GM19238 (cell line): Measurements from ENCODE around the gene PDGFD.

Experiments
- DNase-seq: peaks from one replicate; pipeline ENCODE4 v3.0.0; 2011; ENCODE audit warnings: low spot score; ENCODE audit not compliant: insufficient read length

PDGFD gene

DNA sequence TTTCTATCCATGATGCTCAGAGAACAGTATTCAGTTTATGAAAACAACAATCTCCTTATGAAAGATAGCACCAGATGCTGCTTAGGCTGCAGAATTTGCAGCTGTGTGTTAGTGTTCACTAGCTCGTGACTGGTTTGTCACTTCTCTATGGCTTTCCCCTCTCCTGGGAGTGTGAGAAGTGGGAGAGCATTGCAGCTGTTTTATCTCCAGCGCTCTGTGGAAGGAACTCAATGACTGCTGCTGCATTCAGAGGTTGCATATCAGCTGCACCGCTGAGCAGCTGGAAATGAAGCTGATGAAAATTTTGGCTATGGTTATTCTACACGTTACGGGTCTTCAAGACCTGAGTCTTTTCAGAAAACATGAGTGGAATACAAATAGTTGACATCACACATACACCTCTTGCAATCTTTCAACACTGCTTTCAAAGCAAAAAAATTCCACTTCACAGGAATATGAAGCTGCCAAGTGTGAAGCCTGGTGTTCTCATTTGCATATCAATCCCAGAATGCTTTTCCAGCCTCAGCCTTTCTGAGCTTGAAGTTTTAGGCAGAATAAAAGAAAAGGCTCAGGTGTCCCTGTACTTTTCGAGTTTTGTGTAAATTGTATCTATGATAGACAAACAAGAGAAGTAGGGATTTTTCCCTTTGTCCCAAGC lies 276.8 kb downstream of the PDGFD start:
- DNase-seq, result no peak

DNA sequence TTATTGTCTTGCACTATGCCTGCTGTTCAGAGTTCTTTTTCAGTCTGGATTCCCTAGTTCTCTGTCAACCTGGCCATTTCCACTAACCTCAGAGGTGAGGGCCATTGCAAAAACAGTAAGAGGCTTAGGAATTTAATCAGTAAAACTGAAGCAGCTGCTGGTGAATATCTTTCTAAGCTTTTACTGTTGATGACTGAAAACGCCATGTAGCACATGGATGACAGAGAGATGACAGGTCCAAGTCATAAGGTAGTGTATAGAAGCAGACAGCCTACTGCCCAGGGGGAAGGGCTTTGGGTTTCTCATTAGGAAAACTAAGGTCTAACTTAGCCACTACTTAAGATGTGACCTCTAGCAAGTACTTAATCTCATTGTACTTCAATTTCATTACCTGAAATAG lies 280.1 kb downstream of the PDGFD start:
- DNase-seq, result no peak

DNA sequence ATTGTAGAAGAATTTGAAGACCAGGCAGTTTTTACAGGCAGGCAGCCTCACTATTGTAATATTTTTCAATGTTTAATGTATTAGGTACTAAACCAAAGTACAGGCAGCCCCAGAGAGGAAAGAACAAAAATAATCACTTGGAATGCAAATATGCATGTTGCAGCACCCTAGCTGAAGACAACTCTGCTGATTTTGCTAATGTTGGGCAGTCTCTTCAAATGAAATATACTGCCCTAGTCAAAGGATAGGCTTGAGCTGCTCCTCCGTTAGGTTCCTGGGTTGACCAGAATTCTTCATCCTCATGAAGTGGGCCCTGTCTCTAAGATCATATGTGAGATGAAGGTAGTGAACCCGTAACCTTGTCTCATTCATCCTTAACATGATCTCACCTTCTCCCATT lies 280.7 kb downstream of the PDGFD start:
- DNase-seq, result no peak

DNA sequence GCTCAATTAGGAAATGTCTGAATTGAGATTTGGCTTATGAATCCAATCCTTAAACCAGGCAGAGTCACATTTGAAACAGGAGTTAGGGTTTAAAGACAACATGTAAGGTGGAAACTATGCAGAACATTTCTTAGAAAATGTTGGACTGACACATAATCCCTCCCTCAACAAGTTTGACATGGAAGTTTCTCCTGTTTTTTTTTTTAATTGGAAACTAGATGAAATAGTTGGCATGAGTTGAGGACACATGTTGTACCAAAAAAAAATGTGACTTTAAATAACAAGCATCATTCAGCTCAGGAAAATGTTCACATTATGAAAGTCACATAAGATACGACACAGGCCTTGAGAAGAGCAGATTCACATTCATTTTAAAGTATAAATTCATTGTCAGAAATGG lies 282.4 kb downstream of the PDGFD start:
- no peak for DNase-seq

GRCh38 chr11:103880968-103881367 lies 283.0 kb downstream of the PDGFD start:
- DNase-seq, result no peak

DNA sequence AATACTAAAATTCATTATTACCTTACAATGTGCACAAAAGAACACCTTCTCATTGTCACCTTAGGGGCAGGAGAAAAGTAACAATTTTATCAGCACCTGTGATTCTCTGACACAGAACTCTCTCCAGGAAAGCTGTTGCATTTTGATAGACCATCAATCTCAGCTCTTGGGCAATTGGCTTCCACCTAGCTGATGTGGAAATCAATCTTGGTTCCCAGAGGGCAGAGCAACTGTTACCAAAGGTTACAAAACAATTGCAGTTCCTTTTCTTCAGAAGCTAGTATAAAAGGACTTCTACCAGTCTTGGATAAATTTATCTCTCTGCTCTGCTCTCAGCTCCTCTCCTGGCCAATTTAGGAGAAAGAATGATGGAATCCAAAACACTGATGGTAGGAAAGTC lies 285.3 kb downstream of the PDGFD start:
- DNase-seq, result no peak

DNA sequence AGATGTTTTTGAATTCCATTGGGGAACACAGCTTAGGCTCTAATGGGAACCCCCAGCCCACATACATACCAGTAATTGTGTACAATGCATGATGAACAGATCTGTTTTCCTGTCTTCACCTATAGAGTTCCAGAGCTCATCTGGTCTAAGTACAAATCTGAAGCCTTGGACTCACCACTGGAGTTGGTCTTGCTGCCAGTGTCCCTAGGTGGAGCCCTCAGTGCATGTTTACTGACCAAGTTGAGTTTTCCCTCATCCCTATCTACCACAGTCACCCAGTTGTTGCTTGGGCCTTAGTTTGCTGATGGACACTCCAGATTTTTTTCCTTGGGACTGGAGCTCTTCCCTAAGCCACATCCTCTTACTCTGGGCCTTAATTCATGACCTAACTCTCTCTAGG lies 286.7 kb downstream of the PDGFD start:
- DNase-seq, result no peak

DNA sequence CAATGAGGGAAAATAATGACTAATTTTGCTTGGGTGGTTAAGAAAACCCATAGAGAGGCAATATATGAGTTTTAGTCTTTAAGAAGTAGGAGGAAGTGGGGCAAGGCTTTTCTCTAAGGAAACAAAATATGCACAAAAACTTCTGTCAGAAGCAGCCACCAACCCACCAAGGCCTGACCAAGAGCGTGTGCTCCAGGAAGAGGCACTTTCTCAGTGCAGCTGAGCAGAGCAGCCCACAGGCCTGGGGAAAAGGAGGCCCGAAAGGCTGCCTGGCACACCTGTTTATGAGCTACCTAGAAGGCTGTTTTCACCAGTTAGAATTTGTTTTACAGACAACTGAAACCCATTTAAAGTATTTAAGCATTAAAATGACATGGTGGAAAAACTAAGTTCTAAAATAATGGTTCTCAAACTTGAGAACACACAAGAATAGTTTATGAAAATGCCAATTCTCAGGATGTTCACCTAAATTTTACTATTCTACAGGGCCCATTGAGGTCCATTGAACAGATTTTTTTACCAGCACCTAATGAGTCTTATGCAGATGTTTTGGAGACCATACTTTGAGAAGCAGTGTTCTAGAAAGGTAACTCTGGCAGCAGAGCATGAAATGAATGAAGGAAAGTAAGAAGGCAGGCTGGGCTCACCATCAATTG lies 288.0 kb downstream of the PDGFD start:
- DNase-seq, result peak; percentile 30

GRCh38 chr11:103872748-103873147 lies 291.2 kb downstream of the PDGFD start:
- no peak for DNase-seq

DNA sequence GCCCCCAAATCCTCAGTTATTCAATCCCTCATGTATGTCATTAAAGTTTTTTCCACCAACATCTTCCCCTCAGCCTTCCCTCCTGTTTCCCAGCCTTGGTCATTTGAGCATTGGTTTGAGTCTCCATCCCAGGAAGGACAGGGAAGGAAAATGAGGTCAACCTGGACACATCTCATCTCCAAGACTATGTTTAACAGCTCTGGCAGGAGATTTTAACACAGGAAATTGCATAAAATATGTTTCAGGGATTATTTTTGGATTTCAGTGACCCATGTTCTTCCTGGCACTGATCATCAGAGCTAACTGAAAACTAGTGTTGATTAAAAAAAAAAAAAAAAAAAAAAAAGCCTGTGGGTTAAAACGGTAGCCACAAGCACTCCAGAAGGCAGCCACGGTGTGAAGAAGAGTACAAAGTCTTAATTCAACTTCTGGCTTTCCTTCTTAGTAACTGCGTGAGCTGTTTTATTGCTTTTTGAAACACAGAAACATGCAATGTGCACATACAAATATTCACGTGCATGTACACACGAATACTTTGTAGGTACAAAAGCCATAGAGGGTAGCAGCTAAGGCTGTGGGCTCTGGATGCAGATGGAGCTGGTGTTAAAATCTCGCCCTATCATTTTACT lies 291.9 kb downstream of the PDGFD start:
- no peak for DNase-seq

- no peak for DNase-seq
Observed at GRCh38 chr11:103870821-103871309, 293.1 kb downstream of the PDGFD start.

- DNase-seq, result no peak
Observed at GRCh38 chr11:103867481-103867880, 296.5 kb downstream of the PDGFD start.

DNA sequence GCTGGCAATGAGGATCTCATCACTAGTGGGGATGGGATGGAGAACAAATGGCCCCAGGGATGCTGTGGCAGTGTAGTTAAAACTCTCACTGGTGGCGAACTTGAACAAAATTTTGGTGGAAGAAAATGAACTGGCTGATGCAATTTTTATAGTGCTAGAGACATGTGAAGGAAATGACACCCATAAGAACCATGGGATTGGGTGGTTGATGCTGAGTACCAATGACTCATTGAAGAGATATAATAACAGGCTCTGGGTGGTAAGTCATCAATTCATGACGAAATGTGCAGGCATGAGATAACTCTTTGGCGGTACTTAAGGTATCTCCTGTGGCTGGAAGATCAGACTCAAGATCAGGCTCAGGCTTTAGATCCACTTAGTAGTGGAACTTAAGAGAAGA lies 300.4 kb downstream of the PDGFD start:
- DNase-seq, result no peak

- DNase-seq, result no peak
Observed at GRCh38 chr11:103862802-103863174, 301.2 kb downstream of the PDGFD start.

GRCh38 chr11:103862094-103862801 lies 301.7 kb downstream of the PDGFD start:
- DNase-seq, result peak; percentile 16
